ENCODE data around the gene PEAK1. TPM values are rescaled to one million over a fixed set of nuclear protein-coding genes. Genes with fewer than 3 reads are reported as not detected.

The PEAK1 gene
- total and polyA plus RNA-seq, 10 of the 15 experiments (the other 5 are each of a cell fraction or from before 2014, with no cell fraction given), result 0.62 to 24.2 (median 11.2) TPM

GRCh38 chr15:77219841-77220240 is 200.1 kb downstream of the PEAK1 start:
- no peak for FAIRE-seq
- POLR2A ChIA-PET, result interaction anchor here (0.6 to 0.7 kb wide), 2 partner anchors 201 to 245 kb away, joined by 5 read pairs; partner anchors contain the start of gene HMG20A
- intact Hi-C loops (cut with micrococcal nuclease; ENCODE audit: unreplicated experiment), result no loop called here
- no peak overlapping the region for H3K9ac ChIP-seq (ENCODE audit: control insufficient read depth, insufficient read depth, low read length)
- no TSS peak for BruUV-seq (replicated peaks)
- no peak for ATAC-seq
- RAD21 ChIA-PET (ENCODE audit: unreplicated experiment), result interaction anchor here (0.6 to 0.9 kb wide), 2 partner anchors 32 to 219 kb away, joined by 4 to 5 read pairs; no protein-coding TSS in a partner anchor
- H3K4me3 ChIP-seq, result no peak overlapping the region
- no peak overlapping the region for H3K27ac ChIP-seq (ENCODE audit: control insufficient read depth, insufficient read depth)
- WGBS (ENCODE audit: insufficient coverage, insufficient replicate concordance, low lambda C conversion rate, missing lambda C conversion rate), result 80% methylated on average over 1 of the region's 1 CpG
- DNase-seq (ENCODE audit: low read depth, low spot score), result no peak
- no peaks in the 10 kb centered on the region for H3K27me3 ChIP-seq (replicated peaks in 1 of 2; ENCODE audit: control insufficient read depth in 2 of 2, insufficient read depth in 2 of 2, low read length in 1 of 2)
- no peak overlapping the region for H3K4me2 ChIP-seq (ENCODE audit: control insufficient read depth, insufficient read depth)
- H4K20me1 ChIP-seq (ENCODE audit: control insufficient read depth, insufficient read depth), result no peaks in the 10 kb centered on the region
- H3K4me1 ChIP-seq (ENCODE audit: control insufficient read depth, insufficient read depth, low read length), result no peaks in the 10 kb centered on the region
- SMC1A ChIA-PET (ENCODE audit: uncharacterized antibody, unreplicated experiment), result interaction anchor here (0.7 to 0.9 kb wide), 2 partner anchors 29 to 65 kb away, joined by 3 read pairs; no protein-coding TSS in a partner anchor
- H3K79me2 ChIP-seq (ENCODE audit: control insufficient read depth, insufficient read depth, low read length), result no peaks in the 10 kb centered on the region
- TF ChIP-seq IRF5 (IDR thresholded peaks at IDR 0.05; ENCODE audit: borderline replicate concordance), result no peak
- TF ChIP-seq SUZ12 (IDR thresholded peaks at IDR 0.05; ENCODE audit: unreplicated experiment), result no peak
- TF ChIP-seq MLLT1 (IDR thresholded peaks at IDR 0.05), result no peak
- TF ChIP-seq RELB (IDR thresholded peaks at IDR 0.05; ENCODE audit: low read depth), result no peak
- no peak for TF ChIP-seq BACH1 (IDR thresholded peaks at IDR 0.05; ENCODE audit: borderline replicate concordance)
- no peak for TF ChIP-seq PKNOX1 (IDR thresholded peaks at IDR 0.05)
- no peak for TF ChIP-seq ZNF622 (IDR thresholded peaks at IDR 0.05)
- TF ChIP-seq RBBP5 (conservative IDR thresholded peaks at IDR 0.05), result no peak
- no peak for TF ChIP-seq SRF (IDR thresholded peaks at IDR 0.05; ENCODE audit: low read depth in 2 of 2, low read length in 2 of 2)
- TF ChIP-seq SMAD5 (IDR thresholded peaks at IDR 0.05; ENCODE audit: low read depth), result no peak
- no peak for TF ChIP-seq ZNF24 (IDR thresholded peaks at IDR 0.05)
- no peak for TF ChIP-seq IRF4 (IDR thresholded peaks at IDR 0.05; ENCODE audit: low read depth, low read length)
- TF ChIP-seq YY1 (IDR thresholded peaks at IDR 0.05; ENCODE audit: low read depth, low read length), result no peak
- no peaks in the 10 kb centered on the region for H3K9me3 ChIP-seq (replicated peaks; ENCODE audit: control insufficient read depth, insufficient read depth, low read length)
- no peaks in the 10 kb centered on the region for H3K36me3 ChIP-seq (ENCODE audit: control insufficient read depth in 2 of 2, insufficient read depth in 2 of 2, low read length in 1 of 2)
- CTCF ChIA-PET, result no interaction called here
- in situ Hi-C loops (cut with MboI), result no loop called here
- no peak overlapping the region for H2AFZ ChIP-seq (ENCODE audit: control insufficient read depth, low read depth, low read length)

Data from GM12878 (cell line).